ENCODE data around the gene RAI1.

The RAI1 gene

DNA sequence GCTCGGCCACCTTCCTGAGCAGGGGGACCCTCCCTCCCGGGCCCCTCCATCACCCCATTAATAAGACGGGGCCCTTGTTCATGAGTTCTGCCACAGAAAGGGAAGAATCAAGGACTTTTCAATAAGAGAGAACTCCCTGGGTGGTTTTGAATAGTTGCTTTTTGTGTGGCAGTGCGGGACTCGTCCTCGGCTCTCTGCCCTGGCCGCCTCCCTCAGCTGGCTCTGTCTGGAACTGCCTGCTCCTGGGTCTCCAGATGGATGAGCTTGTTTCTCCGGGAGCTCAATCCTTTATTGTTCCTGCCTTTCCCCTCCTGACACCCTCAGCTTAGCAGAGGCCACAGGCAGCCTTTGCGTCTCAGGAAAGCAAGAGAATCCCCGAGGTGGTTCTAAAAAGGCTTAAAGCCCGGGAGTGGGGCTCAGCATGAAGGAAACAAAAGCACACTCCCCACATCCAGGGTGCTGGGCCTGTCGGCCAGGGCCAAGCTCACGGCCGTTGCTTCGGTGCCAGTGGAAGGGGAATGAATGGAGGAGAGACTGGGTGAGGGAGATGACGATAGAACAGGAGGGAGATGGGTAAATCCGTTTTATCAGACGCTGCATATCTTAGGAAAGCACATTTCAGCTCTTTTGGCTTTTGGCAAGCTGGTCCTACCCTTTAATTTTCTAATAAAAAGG, 60.2 kb downstream of the RAI1 start:
- DNase-seq = no peak
- no peak for TF ChIP-seq GATA1 (IDR thresholded peaks at IDR 0.05; ENCODE audit: low read depth, low read length)
- no peak for TF ChIP-seq POLR2A (IDR thresholded peaks at IDR 0.05; ENCODE audit: low read length)

GRCh38 chr17:17742133-17742621, 60.9 kb downstream of the RAI1 start:
- no peak for TF ChIP-seq POLR2A (IDR thresholded peaks at IDR 0.05; ENCODE audit: low read length)
- TF ChIP-seq GATA1 (IDR thresholded peaks at IDR 0.05; ENCODE audit: low read depth, low read length) = no peak
- DNase-seq = no peak

- DNase-seq = no peak
- TF ChIP-seq GATA1 (IDR thresholded peaks at IDR 0.05; ENCODE audit: low read depth, low read length) (no peak), POLR2A (IDR thresholded peaks at IDR 0.05; ENCODE audit: low read length) (no peak)
Measured at GRCh38 chr17:17742688-17743390, 61.6 kb downstream of the RAI1 start.

- no peak for DNase-seq
- no peak for TF ChIP-seq GATA1 (IDR thresholded peaks at IDR 0.05; ENCODE audit: low read depth, low read length)
Measured at GRCh38 chr17:17743391-17744112, 62.3 kb downstream of the RAI1 start.

DNA sequence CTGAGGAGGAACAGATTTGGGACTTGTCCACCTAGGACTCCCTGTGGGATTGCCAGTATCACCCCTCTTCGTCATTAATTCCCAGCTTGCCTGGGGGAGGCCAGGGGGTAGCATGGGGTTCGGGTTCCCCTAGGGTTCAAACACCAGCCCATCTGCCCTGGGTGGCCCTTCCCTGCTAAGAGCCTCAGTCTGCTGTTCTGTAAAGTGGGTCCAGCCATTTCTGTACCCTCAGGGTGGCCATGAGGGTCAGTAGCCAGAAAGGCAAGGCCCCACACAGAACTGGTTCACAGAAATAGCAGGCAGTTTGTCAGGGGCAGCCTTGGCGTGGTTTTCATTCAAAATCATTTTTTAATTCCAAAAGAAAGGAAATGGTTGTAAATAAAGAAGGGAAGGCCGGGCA, 62.9 kb downstream of the RAI1 start:
- TF ChIP-seq GATA1 (IDR thresholded peaks at IDR 0.05; ENCODE audit: low read depth, low read length) (no peak), POLR2A (IDR thresholded peaks at IDR 0.05; ENCODE audit: low read length) (no peak)
- no peak for DNase-seq

GRCh38 chr17:17745476-17746455, 64.5 kb downstream of the RAI1 start:
- TF ChIP-seq GATA1 (IDR thresholded peaks at IDR 0.05; ENCODE audit: low read depth, low read length) = no peak
- no peak for TF ChIP-seq POLR2A (IDR thresholded peaks at IDR 0.05; ENCODE audit: low read length)

DNA sequence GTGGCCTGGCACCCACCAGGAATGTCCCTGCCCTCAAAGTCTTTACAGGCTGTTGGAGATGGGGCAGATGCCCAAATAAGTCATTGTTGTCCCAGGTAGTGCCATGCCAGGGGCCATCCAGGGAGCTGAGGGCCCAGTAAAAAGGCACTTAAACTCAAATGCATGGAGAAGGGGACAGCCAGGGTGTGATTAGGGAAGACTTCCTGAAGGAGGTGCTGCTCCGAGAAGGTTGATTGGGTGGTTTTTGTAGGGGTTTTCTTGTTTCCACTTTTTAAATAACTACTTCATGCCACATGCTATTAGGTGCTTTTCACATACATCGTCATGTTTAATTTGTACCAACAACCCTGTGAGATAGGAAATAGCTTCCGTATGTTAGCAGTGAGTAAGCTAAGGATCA, 66.9 kb downstream of the RAI1 start:
- DNase-seq = peak in 1 of 2 experiments; percentile 12

More at GRCh38 chr17:17745476-17746455, 64.5 kb downstream of the RAI1 start:
- no peak for DNase-seq

DNA sequence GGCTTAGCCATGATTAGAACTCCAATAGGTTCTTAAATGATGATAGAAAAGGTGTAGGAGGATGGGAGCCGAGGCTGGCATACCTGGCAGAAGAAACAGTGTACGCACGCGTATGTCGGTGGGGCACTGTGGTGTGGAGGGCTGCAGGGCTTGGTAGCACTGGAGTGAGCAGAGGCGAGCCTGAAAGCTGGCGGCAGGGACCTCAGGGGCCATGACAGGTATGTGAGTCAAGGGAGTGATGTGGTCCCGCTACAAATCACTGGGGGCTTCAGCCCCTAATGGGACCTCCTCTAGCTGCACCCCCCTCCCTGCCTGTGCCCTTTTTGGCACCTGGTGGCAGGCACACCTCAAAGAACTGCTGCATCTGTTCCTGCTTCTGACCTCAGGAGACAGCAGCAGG, 67.3 kb downstream of the RAI1 start:
- TF ChIP-seq GATA1 (IDR thresholded peaks at IDR 0.05; ENCODE audit: low read depth, low read length) = no peak
- DNase-seq = no peak

More for the DNA sequence above, 66.9 kb downstream of the RAI1 start:
- TF ChIP-seq GATA1 (IDR thresholded peaks at IDR 0.05; ENCODE audit: low read depth, low read length) (no peak), POLR2A (IDR thresholded peaks at IDR 0.05; ENCODE audit: low read length) (no peak)

- TF ChIP-seq GATA1 (IDR thresholded peaks at IDR 0.05; ENCODE audit: low read depth, low read length) = no peak
- TF ChIP-seq POLR2A (IDR thresholded peaks at IDR 0.05; ENCODE audit: low read length) = no peak
- no peak for DNase-seq
Measured at GRCh38 chr17:17749025-17749772, 67.9 kb downstream of the RAI1 start.

DNA sequence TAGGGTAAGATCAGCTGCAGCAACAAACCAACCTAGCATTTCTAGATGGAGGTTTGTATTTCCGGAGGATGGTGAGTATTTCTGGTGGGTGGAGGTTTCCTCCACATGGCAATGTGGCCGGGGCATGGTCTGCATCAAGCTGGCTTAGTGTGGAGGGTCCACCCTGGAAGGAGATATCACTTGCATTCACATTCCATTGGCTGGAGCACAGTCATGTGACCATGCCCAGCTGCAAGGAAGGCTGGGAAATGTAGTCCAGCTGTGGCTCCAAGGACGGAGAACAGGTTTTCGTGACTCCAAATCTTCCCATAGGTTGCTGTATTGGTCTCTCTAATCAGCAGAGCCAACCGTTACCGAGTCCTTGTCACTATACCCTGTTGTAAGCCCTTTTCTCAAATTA, 68.7 kb downstream of the RAI1 start:
- peak; percentile 77 to 79 for DNase-seq
- no peak for TF ChIP-seq POLR2A (IDR thresholded peaks at IDR 0.05; ENCODE audit: low read length)
- TF ChIP-seq GATA1 (IDR thresholded peaks at IDR 0.05; ENCODE audit: low read depth, low read length) = no peak

GRCh38 chr17:17750881-17751280, 69.6 kb downstream of the RAI1 start:
- peak; percentile 40 to 53 for DNase-seq
- TF ChIP-seq GATA1 (IDR thresholded peaks at IDR 0.05; ENCODE audit: low read depth, low read length) (no peak), POLR2A (IDR thresholded peaks at IDR 0.05; ENCODE audit: low read length) (no peak)

DNA sequence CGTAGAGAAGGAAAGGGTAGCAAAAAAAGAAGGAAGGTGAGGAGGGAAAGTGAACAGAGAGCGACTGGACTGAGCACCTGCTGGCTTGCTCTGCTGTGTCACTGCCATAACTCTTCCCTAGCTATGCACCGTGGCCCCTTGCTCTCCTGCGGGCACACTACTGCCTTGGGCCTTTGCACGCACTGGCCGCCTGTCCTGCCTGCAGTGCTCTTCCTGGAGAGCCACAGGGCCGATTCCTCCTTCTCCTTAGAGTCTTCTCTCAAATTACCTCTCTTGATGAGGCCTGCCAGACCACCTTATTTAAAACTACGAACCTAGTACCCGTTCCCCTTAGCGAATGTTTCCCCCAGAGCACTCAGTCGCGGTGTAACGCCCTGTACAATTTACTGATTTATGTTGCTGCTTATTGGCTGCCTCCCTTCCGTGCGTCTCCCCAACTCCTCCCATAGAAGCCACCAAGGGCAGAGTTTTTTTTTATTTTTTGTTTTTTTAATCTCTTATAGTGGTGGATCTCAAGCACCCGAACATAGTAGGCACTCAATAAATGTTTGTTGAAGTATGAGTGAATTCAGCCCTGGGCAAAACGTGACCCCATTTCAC, 70.3 kb downstream of the RAI1 start:
- DNase-seq = peak; percentile 60 to 75
- no peak for TF ChIP-seq GATA1 (IDR thresholded peaks at IDR 0.05; ENCODE audit: low read depth, low read length)
- TF ChIP-seq POLR2A (IDR thresholded peaks at IDR 0.05; ENCODE audit: low read length) = no peak

Measured in erythroblast (primary cell).